ENCODE results near the gene DLG1.

The DLG1 gene

DNA sequence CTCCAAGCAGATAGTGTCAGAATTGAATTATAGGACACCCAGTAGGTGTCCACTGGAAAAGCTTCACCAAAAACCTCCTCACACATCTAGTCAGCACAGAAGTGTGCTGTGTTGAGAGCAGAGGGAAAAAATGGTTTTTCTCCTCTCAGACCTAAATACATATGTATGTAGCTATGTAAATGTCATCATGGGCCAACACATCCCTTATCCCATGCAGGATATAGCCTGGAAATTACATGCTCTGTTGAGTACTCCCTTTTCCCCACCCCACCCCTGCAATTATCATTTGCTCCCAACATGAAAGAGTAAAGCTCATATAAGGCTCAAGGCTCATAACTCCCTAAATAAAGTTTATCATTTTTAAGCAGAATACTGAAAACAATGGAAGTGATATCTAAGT, 35.7 kb downstream of the DLG1 start:
- TF ChIP-seq, protein P1, sequence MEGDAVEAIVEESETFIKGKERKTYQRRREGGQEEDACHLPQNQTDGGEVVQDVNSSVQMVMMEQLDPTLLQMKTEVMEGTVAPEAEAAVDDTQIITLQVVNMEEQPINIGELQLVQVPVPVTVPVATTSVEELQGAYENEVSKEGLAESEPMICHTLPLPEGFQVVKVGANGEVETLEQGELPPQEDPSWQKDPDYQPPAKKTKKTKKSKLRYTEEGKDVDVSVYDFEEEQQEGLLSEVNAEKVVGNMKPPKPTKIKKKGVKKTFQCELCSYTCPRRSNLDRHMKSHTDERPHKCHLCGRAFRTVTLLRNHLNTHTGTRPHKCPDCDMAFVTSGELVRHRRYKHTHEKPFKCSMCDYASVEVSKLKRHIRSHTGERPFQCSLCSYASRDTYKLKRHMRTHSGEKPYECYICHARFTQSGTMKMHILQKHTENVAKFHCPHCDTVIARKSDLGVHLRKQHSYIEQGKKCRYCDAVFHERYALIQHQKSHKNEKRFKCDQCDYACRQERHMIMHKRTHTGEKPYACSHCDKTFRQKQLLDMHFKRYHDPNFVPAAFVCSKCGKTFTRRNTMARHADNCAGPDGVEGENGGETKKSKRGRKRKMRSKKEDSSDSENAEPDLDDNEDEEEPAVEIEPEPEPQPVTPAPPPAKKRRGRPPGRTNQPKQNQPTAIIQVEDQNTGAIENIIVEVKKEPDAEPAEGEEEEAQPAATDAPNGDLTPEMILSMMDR (IDR thresholded peaks at IDR 0.05; ENCODE audit: low read depth, low read length): no peak
- Histone ChIP-seq H3K4me3 (ENCODE audit: low read depth, low read length) (no peak overlapping the region), H3K4me1 (no peaks in the 10 kb centered on the region), H3K9me3 (no peaks in the 10 kb centered on the region), H3K36me3 (no peaks in the 10 kb centered on the region; the same call in none of the 2 replicates), H3K27me3 (no peaks in the 10 kb centered on the region)
- DNase-seq: no peak

DNA sequence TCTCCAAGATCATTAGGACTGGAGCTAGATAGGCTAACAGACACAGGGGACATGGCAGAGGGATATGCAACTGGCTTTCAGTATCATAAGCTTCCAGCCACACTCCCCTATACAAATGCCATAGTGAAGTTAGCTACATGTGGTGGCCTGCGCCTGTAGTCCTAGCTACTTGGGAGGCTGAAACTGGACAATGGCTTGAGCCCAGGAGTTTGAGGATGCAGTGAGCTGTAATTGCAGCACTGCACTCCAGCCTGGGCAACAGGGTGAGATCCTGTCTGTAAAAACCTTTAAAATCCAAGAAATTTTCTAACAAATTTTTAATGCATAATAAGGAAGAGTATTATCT, 37.3 kb downstream of the DLG1 start:
- H3K27me3 ChIP-seq: no peaks in the 10 kb centered on the region
- no peak for DNase-seq
- no peaks in the 10 kb centered on the region; the same call in none of the 2 replicates for H3K36me3 ChIP-seq
- no peaks in the 10 kb centered on the region for H3K9me3 ChIP-seq
- H3K4me3 ChIP-seq (ENCODE audit: low read depth, low read length): no peak overlapping the region
- TF ChIP-seq, protein P1 (IDR thresholded peaks at IDR 0.05; ENCODE audit: low read depth, low read length): no peak
- H3K4me1 ChIP-seq: no peaks in the 10 kb centered on the region

DNA sequence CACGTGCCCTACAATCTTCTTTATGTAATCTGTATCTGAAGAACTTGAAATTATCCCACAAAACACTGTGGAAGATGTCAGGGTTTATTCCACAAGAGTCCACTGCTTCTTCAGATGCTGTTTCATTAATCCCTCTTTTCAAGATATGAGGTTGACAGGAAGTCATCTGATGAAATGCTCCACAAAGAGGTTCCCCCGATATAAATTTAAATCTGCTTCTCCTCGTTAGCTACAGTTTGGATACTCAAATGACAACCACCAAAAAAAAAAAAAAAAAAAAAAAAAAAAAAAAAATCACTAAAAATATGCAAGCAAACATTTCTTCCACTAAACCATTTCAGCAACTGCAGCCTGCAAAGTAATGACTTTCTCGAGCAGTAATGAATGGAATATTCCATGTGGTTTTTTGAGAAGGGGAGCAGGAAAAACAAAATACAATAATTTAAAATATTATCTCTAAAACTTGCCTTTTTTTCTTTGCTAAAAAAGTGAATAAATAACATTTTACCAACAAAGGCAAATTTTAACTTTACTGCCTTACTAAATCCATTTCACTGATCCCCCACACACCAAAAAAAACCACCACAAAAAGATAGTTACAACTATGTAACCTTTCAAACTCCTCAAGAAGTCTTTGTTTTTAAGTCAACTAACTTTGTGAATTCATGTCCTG, 37.8 kb downstream of the DLG1 start:
- Histone ChIP-seq H3K27me3 (no peaks in the 10 kb centered on the region), H3K9me3 (no peaks in the 10 kb centered on the region), H3K4me1 (no peaks in the 10 kb centered on the region), H3K4me3 (ENCODE audit: low read depth, low read length) (no peak overlapping the region), H3K36me3 (no peaks in the 10 kb centered on the region; the same call in none of the 2 replicates)
- DNase-seq: no peak
- TF ChIP-seq, protein P1 (IDR thresholded peaks at IDR 0.05; ENCODE audit: low read depth, low read length): no peak

DNA sequence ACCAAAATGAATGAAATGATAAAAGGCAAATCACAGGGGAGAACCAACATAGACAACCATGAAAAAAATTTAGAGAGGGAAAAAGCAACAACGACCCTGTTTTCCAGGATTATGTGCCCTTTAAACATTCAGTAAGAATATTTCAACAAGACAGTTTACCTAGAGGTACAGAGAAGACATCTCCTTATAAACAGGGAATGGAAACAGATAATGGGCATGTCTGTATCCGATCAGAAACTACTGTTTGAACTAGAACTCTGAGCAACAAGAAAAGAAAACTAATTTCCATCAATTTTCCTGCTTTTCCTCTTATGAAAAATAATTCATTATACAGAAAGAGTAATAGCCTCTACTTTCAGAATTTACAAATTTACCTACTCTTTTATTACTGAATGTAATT, 39.3 kb downstream of the DLG1 start:
- Histone ChIP-seq H3K4me3 (ENCODE audit: low read depth, low read length) (no peak overlapping the region), H3K4me1 (no peaks in the 10 kb centered on the region), H3K36me3 (no peaks in the 10 kb centered on the region; the same call in 1 of the 2 replicates), H3K9me3 (no peaks in the 10 kb centered on the region), H3K27me3 (no peaks in the 10 kb centered on the region)
- no peak for DNase-seq
- TF ChIP-seq, protein P1 (IDR thresholded peaks at IDR 0.05; ENCODE audit: low read depth, low read length): no peak

DNA sequence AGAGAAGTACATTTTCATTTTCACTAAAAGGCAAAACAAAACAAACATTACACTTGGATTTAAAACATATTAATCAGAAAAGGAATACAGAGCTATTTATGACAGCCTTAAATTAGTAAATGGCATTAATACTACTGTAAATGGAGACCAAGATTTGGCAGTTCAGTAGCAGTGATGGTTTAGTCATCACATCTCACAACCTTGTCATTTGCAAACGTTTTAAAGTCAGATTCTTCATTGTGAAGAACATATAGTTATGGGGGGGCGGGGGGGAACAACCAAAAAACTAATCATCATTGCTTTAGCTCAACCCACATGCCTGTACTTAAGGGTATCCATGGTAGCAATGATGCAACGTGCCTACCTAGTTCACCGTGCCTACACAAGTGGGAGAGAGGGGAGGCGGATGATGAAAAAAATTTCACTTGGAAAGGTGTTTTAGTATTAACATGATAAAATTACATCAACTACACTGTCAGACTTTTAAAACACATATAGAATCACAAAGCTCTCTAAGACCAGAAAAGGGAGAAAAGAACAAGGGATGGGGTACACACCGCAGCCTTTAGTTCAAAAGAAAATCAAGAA, 40.1 kb downstream of the DLG1 start:
- Histone ChIP-seq H3K36me3 (no peaks in the 10 kb centered on the region), H3K9me3 (no peaks in the 10 kb centered on the region), H3K27me3 (no peaks in the 10 kb centered on the region), H3K4me1 (no peaks in the 10 kb centered on the region), H3K4me3 (ENCODE audit: low read depth, low read length) (no peak overlapping the region)
- TF ChIP-seq, protein P1 (IDR thresholded peaks at IDR 0.05; ENCODE audit: low read depth, low read length): no peak
- DNase-seq: no peak

DNA sequence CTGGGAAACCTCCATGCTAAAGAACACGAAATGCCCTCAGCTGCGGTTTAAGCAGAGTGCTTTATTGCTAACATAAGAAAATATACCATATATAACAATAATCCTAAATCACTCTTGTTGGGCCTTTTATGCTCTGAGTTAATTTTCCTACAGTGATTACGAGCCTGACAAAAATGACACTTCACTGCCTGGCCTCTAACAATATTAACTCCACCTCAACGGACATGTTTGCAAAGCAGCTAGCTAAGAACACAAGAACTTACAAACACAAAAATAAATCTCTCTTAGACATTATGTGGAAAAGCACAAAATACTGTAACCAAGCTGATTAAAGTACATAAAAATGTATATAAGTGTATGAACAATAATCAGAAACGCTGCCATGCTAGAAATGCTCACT, 40.7 kb downstream of the DLG1 start:
- H3K4me1 ChIP-seq: no peaks in the 10 kb centered on the region
- TF ChIP-seq, protein P1 (IDR thresholded peaks at IDR 0.05; ENCODE audit: low read depth, low read length): no peak
- no peaks in the 10 kb centered on the region for H3K9me3 ChIP-seq
- H3K27me3 ChIP-seq: no peaks in the 10 kb centered on the region
- no peak for DNase-seq
- H3K4me3 ChIP-seq (ENCODE audit: low read depth, low read length): no peak overlapping the region
- no peaks in the 10 kb centered on the region for H3K36me3 ChIP-seq
